B cell (primary cell): ENCODE data around the gene RHOT1.
"Not testable (repeated sequence)": the region's sequence is repeated elsewhere in the genome, so short reads cannot be mapped to it uniquely, and the experiment has no call there.

ENCODE experiments used
- CTCF ChIP-seq: fragments of 200-600 bp; IDR thresholded peaks from one replicate; pipeline ENCODE4 v1.8.0; 2022; ENCODE audit warnings: antibody characterized with exemption, mild to moderate bottlenecking
- EZH2 ChIP-seq: IDR thresholded peaks from 2 replicates; pipeline ENCODE4 v1.6.1; 2012; ENCODE audit warnings: borderline replicate concordance, low read depth, mild to moderate bottlenecking, moderate library complexity, low read length; ENCODE audit not compliant: insufficient read depth, poor library complexity, severe bottlenecking

- not testable (repeated sequence) for TF ChIP-seq CTCF, EZH2
Measured at GRCh38 chr17:32263515-32263914, 121.2 kb downstream of the RHOT1 start.
